Neuronal stem cell (in vitro differentiated cells): Measurements from ENCODE around the gene ZNF148. TPM values are rescaled to one million over a fixed set of nuclear protein-coding genes. Genes with fewer than 3 reads are reported as not detected.

Experiments used
- DNase-seq: peaks from one replicate; pipeline ENCODE4 v3.0.0-alpha.2; 2013; ENCODE audit warnings: low spot score
- H2AFZ ChIP-seq: one replicate; pipeline ENCODE4 v1.6.1; 2013; ENCODE audit warnings: mild to moderate bottlenecking, low read length, inconsistent platforms
- H2AK5ac ChIP-seq: 2 replicates; pipeline ENCODE4 v1.6.1; 2013; ENCODE audit warnings: low read depth, mild to moderate bottlenecking, inconsistent platforms, low read length, moderate library complexity, mixed read lengths
- H2BK120ac ChIP-seq: 2 replicates; pipeline ENCODE4 v1.6.1; 2013; ENCODE audit warnings: low read depth, mild to moderate bottlenecking, inconsistent platforms, low read length, moderate library complexity, mixed read lengths
- H2BK12ac ChIP-seq: one replicate; pipeline ENCODE4 v1.6.1; 2013; ENCODE audit warnings: low read length, inconsistent platforms
- H2BK15ac ChIP-seq: 2 replicates; pipeline ENCODE4 v1.6.1; 2013; ENCODE audit warnings: mild to moderate bottlenecking, low read length, inconsistent platforms, mixed read lengths
- H2BK5ac ChIP-seq: one replicate; pipeline ENCODE4 v1.6.1; 2013; ENCODE audit warnings: inconsistent platforms, mild to moderate bottlenecking, low read length, moderate library complexity
- H3K14ac ChIP-seq: one replicate; pipeline ENCODE4 v1.6.1; 2013; ENCODE audit warnings: low read length, inconsistent platforms
- H3K18ac ChIP-seq: 2 replicates; pipeline ENCODE4 v1.6.1; 2013; ENCODE audit warnings: low read length, inconsistent platforms
- H3K23ac ChIP-seq: 2 replicates; pipeline ENCODE4 v1.6.1; 2013; ENCODE audit warnings: low read depth, mild to moderate bottlenecking, mixed read lengths, low read length, inconsistent platforms; ENCODE audit not compliant: poor library complexity
- H3K27ac ChIP-seq: replicated peaks from 3 replicates; pipeline ENCODE4 v1.5.1; 2013; ENCODE audit warnings: low read length, inconsistent platforms
- H3K27me3 ChIP-seq, 3 experiments: 2 replicates each; pipeline ENCODE4 v1.6.1; 2013; ENCODE audit warnings: low read length in 3 of 3, mild to moderate bottlenecking in 2 of 3, inconsistent platforms in 1 of 3, low read depth in 1 of 3, mixed read lengths in 1 of 3, moderate library complexity in 1 of 3; ENCODE audit not compliant: control insufficient read depth in 3 of 3, insufficient read depth in 3 of 3
- H3K36me3 ChIP-seq, 2 donors: replicated peaks in 1 of 2; 2 replicates each; pipeline ENCODE4 v1.6.1; 2013; ENCODE audit warnings: low read length in 2 of 2; ENCODE audit not compliant: control insufficient read depth in 2 of 2, insufficient read depth in 2 of 2
- H3K4ac ChIP-seq: 2 replicates; pipeline ENCODE4 v1.6.1; 2013; ENCODE audit warnings: inconsistent platforms, mild to moderate bottlenecking, low read length, moderate library complexity
- H3K4me1 ChIP-seq, 2 donors: 1 replicate in 1 of 2; 2 replicates in 1 of 2; pipeline ENCODE4 v1.6.1; 2013; ENCODE audit warnings: low read length in 2 of 2, low read depth in 1 of 2; ENCODE audit not compliant: control insufficient read depth in 2 of 2, insufficient read depth in 1 of 2
- H3K4me2 ChIP-seq: one replicate; pipeline ENCODE4 v1.6.1; 2013; ENCODE audit warnings: mild to moderate bottlenecking, low read length, inconsistent platforms; ENCODE audit not compliant: insufficient read depth, poor library complexity, severe bottlenecking
- H3K4me3 ChIP-seq, 2 donors: 2 replicates each; pipeline ENCODE4 v1.5.1; 2013; ENCODE audit warnings: low read length in 2 of 2, mild to moderate bottlenecking in 2 of 2, inconsistent platforms in 1 of 2, moderate library complexity in 1 of 2
- H3K79me1 ChIP-seq: one replicate; pipeline ENCODE4 v1.6.1; 2013; ENCODE audit warnings: low read depth, mild to moderate bottlenecking, inconsistent platforms, low read length, moderate library complexity
- H3K9ac ChIP-seq: one replicate; pipeline ENCODE4 v1.6.1; 2013; ENCODE audit warnings: mild to moderate bottlenecking, low read depth, low read length, inconsistent platforms; ENCODE audit not compliant: poor library complexity
- H3K9me3 ChIP-seq, 2 donors: replicated peaks in 1 of 2; 2 replicates each; pipeline versions ENCODE3 to v1.6.1; 2013; ENCODE audit warnings: low read length in 2 of 2, mild to moderate bottlenecking in 2 of 2, inconsistent platforms in 1 of 2, low read depth in 1 of 2, mixed read lengths in 1 of 2, moderate library complexity in 1 of 2; ENCODE audit not compliant: control insufficient read depth in 2 of 2, insufficient read depth in 1 of 2
- H4K8ac ChIP-seq: one replicate; pipeline ENCODE4 v1.6.1; 2013; ENCODE audit warnings: low read depth, mild to moderate bottlenecking, inconsistent platforms, low read length, moderate library complexity
- H4K91ac ChIP-seq: one replicate; pipeline ENCODE4 v1.6.1; 2013; ENCODE audit warnings: low read length, low read depth, mild to moderate bottlenecking, inconsistent platforms; ENCODE audit not compliant: poor library complexity
- WGBS, 2 donors: extraction: QIAGEN DNeasy Blood & Tissue Kit; methylation state at CpG; one replicate each; pipeline ENCODE4 v1.1.7; 2013; ENCODE audit warnings: missing lambda C conversion rate in 2 of 2, mixed read lengths in 1 of 2; ENCODE audit not compliant: insufficient read length in 2 of 2, insufficient replicate concordance in 1 of 2; ENCODE audit errors: extremely low coverage in 2 of 2; 5-methylcytosine and 5-hydroxymethylcytosine counted together
- small RNA-seq: library from polyadenylated mRNA; stranded (forward); fragments of <200 nt; extraction: miRNeasy Mini kit (QIAGEN cat#:217004); gene quantifications from one replicate; pipeline ENCODE3, GENCODE V24; 2013; ENCODE audit not compliant: insufficient read depth

ZNF148 gene

DNA sequence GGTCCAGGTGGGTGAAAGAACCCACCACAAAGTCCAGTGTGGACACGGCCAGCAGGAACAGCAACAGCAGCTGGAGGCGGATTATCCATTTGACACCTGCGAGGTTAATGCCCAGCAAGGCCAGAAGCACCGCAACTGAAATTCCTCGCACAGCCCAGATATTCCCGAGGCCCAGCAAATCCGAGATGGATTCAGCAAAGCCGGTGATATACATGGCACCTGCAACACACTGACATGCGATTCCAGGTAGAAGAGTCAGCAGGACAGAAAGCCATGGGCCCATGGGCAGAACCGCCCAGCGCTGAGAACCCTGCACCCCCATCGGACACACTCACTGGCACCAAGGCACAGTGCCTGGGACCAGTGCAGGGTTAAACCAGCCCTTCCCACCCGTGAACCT, 197.4 kb downstream of the ZNF148 start:
- no peak overlapping the region for H4K8ac ChIP-seq
- H3K4me1 ChIP-seq: peaks cover 0 to 2% of the 10 kb centered on the region in 2 donors
- no peak overlapping the region for H2BK5ac ChIP-seq
- H3K27me3 ChIP-seq: no peaks in the 10 kb centered on the region
- no peak overlapping the region for H3K23ac ChIP-seq
- peak overlapping the region; percentile 14 for H2BK15ac ChIP-seq
- H3K79me1 ChIP-seq: no peaks in the 10 kb centered on the region
- no peaks in the 10 kb centered on the region for H3K36me3 ChIP-seq
- H3K4ac ChIP-seq: no peak overlapping the region
- no peak overlapping the region for H3K14ac ChIP-seq
- no peak overlapping the region for H3K18ac ChIP-seq
- peaks cover 0 to 6% of the 10 kb centered on the region in 2 donors for H3K9me3 ChIP-seq
- H3K4me2 ChIP-seq: no peak overlapping the region
- H4K91ac ChIP-seq: no peak overlapping the region
- H3K27ac ChIP-seq: no peak overlapping the region
- no peak overlapping the region for H3K4me3 ChIP-seq
- no peak for DNase-seq
- no CpG with 5 or more reads among the region's 13 CpGs for WGBS, 2 donors
- H2AFZ ChIP-seq: peak overlapping the region; percentile 23
- no peak overlapping the region for H2BK12ac ChIP-seq
- H3K9ac ChIP-seq: no peak overlapping the region
- no peak overlapping the region for H2BK120ac ChIP-seq
- H2AK5ac ChIP-seq: no peak overlapping the region

Small RNA genes within 50 kb of the gene (small RNA-seq; reads per million reads assigned to genes)
- gene RNU6-232P: not detected
